ENCODE results near the gene EXOSC9.

The EXOSC9 gene

DNA sequence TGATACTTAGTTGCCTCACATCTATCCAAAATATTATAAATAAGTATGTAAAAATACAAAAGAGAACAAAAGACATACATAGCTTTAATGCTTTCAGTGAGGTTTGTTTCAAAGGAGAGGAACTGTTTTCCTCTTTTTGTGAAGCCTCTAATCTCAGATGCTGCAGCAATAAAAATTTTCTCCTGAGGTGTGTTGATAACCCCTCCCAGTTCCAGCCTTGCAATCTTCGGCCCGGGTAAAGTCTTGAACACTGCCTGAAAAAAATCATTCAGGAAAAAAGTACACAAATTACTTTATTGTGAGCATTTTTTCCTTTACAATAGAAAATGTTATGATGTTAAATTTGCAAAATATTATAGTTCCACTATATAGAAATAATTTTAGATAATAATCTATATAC, 60.3 kb downstream of the EXOSC9 start:
- no peak for DNase-seq (ENCODE audit: low read depth in 1 of 2, low spot score in 1 of 2)
- in situ Hi-C loops (cut with HindIII; ENCODE audit: low pct_unique_long_range_greater_than_20kb, low sequenced_read_pairs): no loop called here
- TF ChIP-seq JUND (IDR thresholded peaks at IDR 0.05; ENCODE audit: low read depth): no peak

GRCh38 chr4:121863799-121864198, 62.7 kb downstream of the EXOSC9 start:
- DNase-seq (ENCODE audit: low read depth in 1 of 2, low spot score in 1 of 2): no peak
- in situ Hi-C loops (cut with HindIII; ENCODE audit: low pct_unique_long_range_greater_than_20kb, low sequenced_read_pairs): no loop called here
- TF ChIP-seq JUND (IDR thresholded peaks at IDR 0.05; ENCODE audit: low read depth): no peak

Data from T47D (cell line).